Measurements from ENCODE around the gene ZNF888.

Gene ZNF888

DNA sequence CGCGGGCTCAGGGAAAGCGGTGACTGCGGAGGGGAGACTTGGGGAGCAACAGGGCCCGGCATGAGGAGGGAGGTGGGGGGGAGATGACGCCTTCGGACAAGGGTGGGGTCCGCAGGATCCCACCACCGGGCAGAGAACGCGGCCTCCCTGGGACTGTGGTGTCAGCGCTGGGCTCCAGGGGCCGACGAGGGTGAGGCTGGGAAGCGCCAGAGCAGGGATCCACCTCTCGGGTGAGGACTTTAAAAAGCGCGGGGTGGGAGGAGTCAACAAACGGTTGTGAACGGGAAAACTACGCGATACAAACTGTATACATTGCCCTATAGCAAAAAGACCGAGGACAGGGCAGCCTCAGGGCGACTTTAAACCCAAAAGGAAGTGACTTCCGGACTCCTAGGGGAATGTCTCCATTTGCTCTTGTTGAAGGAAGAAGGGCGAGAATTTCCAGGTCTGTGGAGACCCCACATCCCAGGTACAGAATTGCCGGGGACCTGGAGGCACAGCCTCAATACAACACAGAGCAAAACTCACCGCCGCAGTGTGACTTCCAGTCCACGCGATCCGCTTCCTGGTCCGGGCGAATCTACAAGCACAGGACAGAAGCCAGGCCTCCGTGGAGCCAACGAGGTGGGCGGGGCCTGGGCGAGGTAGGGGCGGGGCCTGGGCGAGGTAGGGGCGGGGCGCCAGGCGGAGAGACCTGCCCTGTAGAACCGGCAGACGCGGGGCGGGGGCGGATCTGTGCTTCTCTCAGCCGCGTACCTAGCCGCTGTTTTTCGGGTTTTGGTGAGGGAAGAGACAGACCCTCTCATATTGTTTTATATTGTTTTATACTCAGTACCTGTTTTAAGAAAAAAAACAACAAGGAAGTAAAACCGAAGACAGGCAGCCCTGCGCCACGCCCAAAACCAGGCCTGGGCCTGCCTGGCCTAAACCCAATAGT, at the start of gene ZNF888:
Gene ZNF888, minus strand, starts transcription at position 588 of the 937 bp plus-strand sequence. CDS start 5,555 bp downstream, outside the sequence.
- peak within 1 kb of the TSS; percentile 93 for H3K27ac Mint-ChIP-seq
- peaks cover 25% of the 10 kb centered on the region for H3K4me1 Mint-ChIP-seq (ENCODE audit: low read depth)
- H3K36me3 Mint-ChIP-seq (ENCODE audit: low read depth) = peaks cover 26% of the 10 kb centered on the region
- peak; percentile 80 for DNase-seq (ENCODE audit: low spot score)
- H3K27me3 Mint-ChIP-seq (ENCODE audit: low read depth) = no peaks in the 10 kb centered on the region
- no peaks in the 10 kb centered on the region for H3K9me3 Mint-ChIP-seq
- H3K4me3 Mint-ChIP-seq = peak within 1 kb of the TSS; percentile 95

DNA sequence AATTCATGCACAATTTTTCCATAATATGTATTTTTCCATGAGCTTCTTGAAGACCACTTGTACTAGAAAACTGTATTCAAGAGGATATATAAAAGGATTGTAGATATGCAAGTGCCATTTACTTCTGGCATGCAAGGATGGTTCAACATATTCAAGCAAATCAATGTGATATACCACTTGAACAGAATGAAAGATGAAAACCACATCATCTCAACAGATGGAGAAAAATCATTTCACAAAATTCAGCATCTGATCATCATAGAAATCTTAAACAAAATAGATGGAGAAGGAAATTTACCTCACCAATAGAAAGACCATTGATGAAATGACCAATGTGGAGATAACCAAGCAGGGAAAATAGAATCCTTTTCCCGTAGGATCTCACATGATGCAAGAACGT, 44.5 kb upstream of the ZNF888 start:
- peaks cover 7% of the 10 kb centered on the region for H3K4me1 Mint-ChIP-seq (ENCODE audit: low read depth)
- H3K27ac Mint-ChIP-seq = no peak overlapping the region
- no peak overlapping the region for H3K4me3 Mint-ChIP-seq
- H3K27me3 Mint-ChIP-seq (ENCODE audit: low read depth) = no peaks in the 10 kb centered on the region
- H3K9me3 Mint-ChIP-seq = peaks cover 53% of the 10 kb centered on the region
- peaks cover 12% of the 10 kb centered on the region for H3K36me3 Mint-ChIP-seq (ENCODE audit: low read depth)
- no peak for DNase-seq (ENCODE audit: low spot score)

DNA sequence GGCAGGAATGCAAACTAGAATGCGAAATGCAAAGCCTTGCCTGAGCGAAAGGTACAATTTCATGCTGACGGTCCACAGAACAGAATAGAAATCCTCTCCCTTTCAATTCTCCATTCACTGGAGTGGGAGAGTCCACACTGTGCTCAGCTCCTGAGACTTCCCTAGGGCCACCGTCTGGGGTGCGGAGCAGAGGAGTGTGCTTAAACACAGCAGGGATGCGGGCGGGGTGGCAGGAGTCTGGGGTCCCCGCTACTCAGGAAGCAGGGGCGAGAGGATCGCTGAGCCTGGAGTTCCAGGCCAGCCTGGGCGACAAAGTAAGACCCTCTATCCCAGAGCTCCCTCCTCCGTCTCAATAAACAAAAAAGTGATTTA, 40.0 kb upstream of the ZNF888 start:
- H3K4me3 Mint-ChIP-seq = peak overlapping the region; percentile 96
- H3K27me3 Mint-ChIP-seq (ENCODE audit: low read depth) = no peaks in the 10 kb centered on the region
- DNase-seq (ENCODE audit: low spot score) = peak; percentile 6
- H3K27ac Mint-ChIP-seq = peak overlapping the region; percentile 89
- peaks cover 52% of the 10 kb centered on the region for H3K9me3 Mint-ChIP-seq
- peaks cover 37% of the 10 kb centered on the region for H3K36me3 Mint-ChIP-seq (ENCODE audit: low read depth)
- H3K4me1 Mint-ChIP-seq (ENCODE audit: low read depth) = peaks cover 15% of the 10 kb centered on the region

DNA sequence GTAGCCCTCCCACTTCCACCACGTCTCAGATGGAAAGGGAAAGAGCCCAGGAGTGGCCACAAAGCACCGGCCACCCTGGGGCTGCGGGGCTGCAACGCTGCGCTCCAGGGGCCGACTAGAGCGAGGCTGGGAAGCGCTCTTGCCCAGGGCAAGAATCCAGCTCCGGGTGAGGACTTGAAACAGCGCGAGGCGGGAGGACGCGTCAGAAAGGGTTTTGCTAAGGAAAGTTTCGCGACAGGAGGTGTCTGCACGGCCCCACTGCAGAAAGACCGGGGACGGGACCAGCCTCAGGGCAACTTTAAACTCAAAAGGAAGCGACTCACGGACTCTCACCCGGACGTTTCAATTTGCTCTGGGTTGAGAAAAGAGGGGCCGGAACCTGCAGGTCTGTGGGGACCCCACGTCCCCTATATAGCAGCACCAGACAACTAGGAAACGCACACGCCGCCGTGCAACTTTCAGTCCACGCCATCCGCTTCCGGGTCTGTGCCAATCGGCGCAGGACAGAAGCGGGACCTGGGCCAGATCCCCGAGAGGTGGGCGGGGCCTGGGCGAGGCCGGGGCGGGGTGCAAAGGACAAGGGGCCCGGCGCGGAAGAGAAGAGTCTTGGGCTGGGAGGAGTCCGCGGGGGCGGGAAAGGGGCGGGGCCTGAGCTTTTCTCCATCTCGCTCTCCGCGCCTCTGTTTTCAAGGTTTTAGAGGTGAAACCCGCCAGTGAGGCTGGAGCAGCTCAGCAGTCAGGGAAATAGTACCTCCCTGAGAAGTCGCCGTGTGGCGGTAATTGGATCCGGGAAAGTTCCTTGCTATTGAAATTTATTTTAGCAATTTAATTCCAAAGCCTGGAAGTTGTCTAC, 39.4 kb upstream of the ZNF888 start, which contains the start of gene ZNF816:
Gene ZNF816, minus strand, starts transcription at position 488 of the 853 bp plus-strand sequence. CDS start 6,792 bp downstream, outside the sequence.
- H3K27ac Mint-ChIP-seq = peak within 1 kb of the TSS; percentile 89
- DNase-seq (ENCODE audit: low spot score) = peak; percentile 98
- H3K27me3 Mint-ChIP-seq (ENCODE audit: low read depth) = no peaks in the 10 kb centered on the region
- peak within 1 kb of the TSS; percentile 96 for H3K4me3 Mint-ChIP-seq
- peaks cover 54% of the 10 kb centered on the region for H3K9me3 Mint-ChIP-seq
- H3K36me3 Mint-ChIP-seq (ENCODE audit: low read depth) = peaks cover 43% of the 10 kb centered on the region
- H3K4me1 Mint-ChIP-seq (ENCODE audit: low read depth) = peaks cover 15% of the 10 kb centered on the region

DNA sequence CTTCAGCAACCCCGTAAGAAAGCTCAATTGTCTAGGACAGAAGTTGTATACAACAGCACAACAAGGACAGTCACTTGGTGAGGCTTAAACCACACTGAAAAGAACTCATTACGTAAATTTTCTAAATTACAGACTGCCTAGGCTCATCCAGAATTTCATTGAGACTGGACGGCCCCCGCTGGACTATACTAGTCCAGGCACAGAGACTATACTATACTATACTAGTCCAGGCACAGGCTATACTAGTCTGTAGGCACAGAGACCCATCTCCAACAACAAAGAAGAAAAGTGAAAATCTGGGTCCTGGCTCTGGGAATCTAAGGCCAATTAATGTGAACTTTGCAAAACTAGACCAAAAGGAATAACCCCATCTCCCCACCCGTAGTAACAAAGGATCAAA, 38.8 kb upstream of the ZNF888 start:
- Mint-ChIP-seq H3K4me3 (peak overlapping the region; percentile 96), H3K27me3 (ENCODE audit: low read depth) (no peaks in the 10 kb centered on the region), H3K4me1 (ENCODE audit: low read depth) (peaks cover 15% of the 10 kb centered on the region), H3K9me3 (peaks cover 55% of the 10 kb centered on the region), H3K27ac (peak overlapping the region; percentile 89), H3K36me3 (ENCODE audit: low read depth) (peaks cover 45% of the 10 kb centered on the region)
- no peak for DNase-seq (ENCODE audit: low spot score)

DNA sequence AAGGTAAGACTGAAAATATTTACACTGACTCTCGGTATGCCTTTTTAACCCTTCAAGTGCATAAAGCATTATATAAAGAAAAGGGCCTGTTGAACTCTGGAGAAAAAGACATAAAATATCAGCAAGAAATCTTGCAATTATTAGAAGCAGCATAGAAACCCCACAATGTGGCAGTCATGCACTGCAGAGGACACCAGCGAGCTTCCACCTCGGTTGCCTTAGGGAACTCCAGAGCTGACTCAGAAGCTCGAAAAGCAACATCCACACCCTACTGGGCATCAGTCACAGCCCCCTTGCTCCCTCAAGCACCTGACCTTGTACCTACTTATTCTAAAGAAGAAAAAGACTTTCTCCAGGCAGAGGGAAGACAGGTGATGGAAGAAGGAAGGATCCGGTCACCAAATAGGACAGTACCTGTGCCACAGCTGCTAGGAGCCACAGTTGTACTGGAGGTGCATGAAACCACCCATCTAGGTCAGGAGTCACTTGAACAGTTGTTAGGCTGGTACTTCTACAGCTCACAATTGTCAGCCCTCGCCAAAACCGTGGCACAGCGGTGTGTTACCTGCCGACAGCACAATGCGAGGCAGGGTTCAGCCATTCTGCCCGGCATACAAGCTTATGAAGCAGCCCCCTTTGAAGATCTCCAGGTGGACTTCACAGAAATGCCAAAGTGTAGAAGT, 36.5 kb upstream of the ZNF888 start:
- Mint-ChIP-seq H3K36me3 (ENCODE audit: low read depth) (peaks cover 67% of the 10 kb centered on the region), H3K4me1 (ENCODE audit: low read depth) (peaks cover 15% of the 10 kb centered on the region), H3K27ac (no peak overlapping the region), H3K4me3 (no peak overlapping the region), H3K27me3 (ENCODE audit: low read depth) (no peaks in the 10 kb centered on the region), H3K9me3 (peaks cover 69% of the 10 kb centered on the region)
- no peak for DNase-seq (ENCODE audit: low spot score)

DNA sequence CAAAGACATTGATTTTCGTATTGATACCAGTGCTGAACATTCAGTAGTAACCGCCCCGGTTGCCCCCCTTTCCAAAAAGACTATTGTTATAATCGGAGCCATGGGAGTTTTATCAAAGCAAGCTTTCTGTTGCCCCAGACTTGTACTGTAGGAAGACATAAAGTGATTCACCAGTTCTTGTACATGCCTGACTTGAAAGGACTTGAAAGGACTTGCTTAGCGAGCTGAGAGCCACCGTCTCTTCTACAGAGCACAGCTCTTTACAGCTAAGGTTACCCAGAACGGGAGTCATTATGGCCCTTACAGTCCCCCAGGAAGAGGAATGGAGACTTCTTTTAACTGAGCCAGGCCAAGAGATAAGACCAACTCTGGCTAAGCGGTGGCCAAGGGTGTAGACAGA, 34.4 kb upstream of the ZNF888 start:
- Mint-ChIP-seq H3K27ac (no peak overlapping the region), H3K4me1 (ENCODE audit: low read depth) (peaks cover 9% of the 10 kb centered on the region), H3K4me3 (no peak overlapping the region), H3K27me3 (ENCODE audit: low read depth) (no peaks in the 10 kb centered on the region), H3K9me3 (peaks cover 74% of the 10 kb centered on the region), H3K36me3 (ENCODE audit: low read depth) (peaks cover 82% of the 10 kb centered on the region)
- no peak for DNase-seq (ENCODE audit: low spot score)

DNA sequence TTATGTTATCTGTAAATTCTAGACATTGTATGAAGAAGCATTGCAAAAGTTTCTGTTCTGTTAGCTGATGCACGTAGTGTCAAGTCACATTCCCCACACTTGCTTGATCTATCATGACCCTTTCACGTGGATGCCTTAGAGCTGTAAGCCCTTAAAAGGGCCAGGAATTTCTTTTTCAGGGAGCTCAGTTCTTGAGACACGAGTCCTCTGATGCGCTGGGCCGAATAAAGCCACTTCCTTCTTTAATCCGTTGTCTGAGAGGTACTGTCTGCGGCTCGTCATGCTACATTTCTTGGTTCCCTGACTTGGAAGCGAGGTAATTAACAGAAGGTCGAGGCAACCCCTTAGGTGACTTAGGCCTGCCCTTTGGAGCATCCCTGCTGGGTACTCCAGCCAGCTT, 33.7 kb upstream of the ZNF888 start:
- Mint-ChIP-seq H3K36me3 (ENCODE audit: low read depth) (peaks cover 89% of the 10 kb centered on the region), H3K4me3 (no peak overlapping the region), H3K9me3 (peaks cover 80% of the 10 kb centered on the region), H3K27ac (no peak overlapping the region), H3K4me1 (ENCODE audit: low read depth) (peaks cover 7% of the 10 kb centered on the region), H3K27me3 (ENCODE audit: low read depth) (no peaks in the 10 kb centered on the region)
- DNase-seq (ENCODE audit: low spot score) = no peak

DNA sequence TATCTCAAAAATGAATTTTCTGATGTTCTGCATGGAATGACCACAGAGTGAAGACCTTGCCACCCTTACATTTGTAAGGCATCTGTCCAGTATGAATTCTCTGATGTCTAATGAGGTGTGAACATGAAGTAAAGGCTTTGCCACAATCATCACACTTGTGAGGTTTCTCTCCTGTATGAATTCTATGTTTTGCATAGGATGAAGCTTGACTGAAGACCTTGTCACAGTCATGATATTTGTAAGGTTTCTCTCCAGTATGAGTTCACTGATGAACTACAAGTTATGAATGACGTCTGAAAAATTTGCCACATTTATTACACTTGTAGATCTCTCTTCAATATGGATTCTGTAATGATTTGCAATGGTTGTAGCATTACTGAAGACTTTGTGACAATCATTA, 26.2 kb upstream of the ZNF888 start:
- no peak for DNase-seq (ENCODE audit: low spot score)
- Mint-ChIP-seq H3K36me3 (ENCODE audit: low read depth) (peaks cover 51% of the 10 kb centered on the region), H3K4me1 (ENCODE audit: low read depth) (no peaks in the 10 kb centered on the region), H3K27ac (no peak overlapping the region), H3K9me3 (peaks cover 62% of the 10 kb centered on the region), H3K27me3 (ENCODE audit: low read depth) (no peaks in the 10 kb centered on the region), H3K4me3 (no peak overlapping the region)

DNA sequence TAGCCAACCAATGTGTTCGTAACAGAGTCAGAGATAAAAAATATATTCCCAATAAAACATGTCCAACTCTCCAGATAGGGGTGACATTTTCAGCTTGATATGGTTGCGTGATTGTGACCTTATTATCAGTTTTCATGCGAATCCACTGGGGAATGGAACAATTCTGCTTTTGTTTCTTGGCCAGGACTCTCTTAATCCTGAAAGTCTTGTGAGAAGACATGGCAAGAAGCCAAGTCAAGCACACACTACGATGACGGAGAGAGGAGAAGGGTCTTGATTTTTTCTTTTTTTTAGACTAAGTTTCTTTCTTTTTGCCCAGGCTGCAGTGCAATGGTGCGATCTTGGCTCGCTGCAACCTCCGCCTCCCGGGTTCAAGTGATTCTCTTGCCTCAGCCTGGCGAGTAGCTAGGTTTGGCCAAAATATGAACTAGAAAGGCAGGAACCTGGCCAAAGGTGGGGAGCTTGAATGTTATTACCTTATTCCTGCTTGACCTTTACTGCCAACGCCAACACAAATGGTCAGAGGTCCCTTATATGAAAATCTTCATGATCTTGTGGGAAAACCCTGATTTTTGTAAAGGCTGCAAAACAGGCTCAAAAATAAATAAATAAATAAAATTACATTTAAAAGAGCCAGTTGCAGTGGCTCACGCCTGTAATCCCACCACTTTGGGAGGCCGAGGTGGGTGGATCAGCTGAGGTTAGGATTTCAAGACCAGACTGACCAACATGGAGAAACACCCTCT, 25.0 kb upstream of the ZNF888 start:
- Mint-ChIP-seq H3K27me3 (ENCODE audit: low read depth) (no peaks in the 10 kb centered on the region), H3K9me3 (peaks cover 58% of the 10 kb centered on the region), H3K36me3 (ENCODE audit: low read depth) (peaks cover 44% of the 10 kb centered on the region), H3K4me3 (no peak overlapping the region), H3K4me1 (ENCODE audit: low read depth) (no peaks in the 10 kb centered on the region), H3K27ac (no peak overlapping the region)
- no peak for DNase-seq (ENCODE audit: low spot score)

DNA sequence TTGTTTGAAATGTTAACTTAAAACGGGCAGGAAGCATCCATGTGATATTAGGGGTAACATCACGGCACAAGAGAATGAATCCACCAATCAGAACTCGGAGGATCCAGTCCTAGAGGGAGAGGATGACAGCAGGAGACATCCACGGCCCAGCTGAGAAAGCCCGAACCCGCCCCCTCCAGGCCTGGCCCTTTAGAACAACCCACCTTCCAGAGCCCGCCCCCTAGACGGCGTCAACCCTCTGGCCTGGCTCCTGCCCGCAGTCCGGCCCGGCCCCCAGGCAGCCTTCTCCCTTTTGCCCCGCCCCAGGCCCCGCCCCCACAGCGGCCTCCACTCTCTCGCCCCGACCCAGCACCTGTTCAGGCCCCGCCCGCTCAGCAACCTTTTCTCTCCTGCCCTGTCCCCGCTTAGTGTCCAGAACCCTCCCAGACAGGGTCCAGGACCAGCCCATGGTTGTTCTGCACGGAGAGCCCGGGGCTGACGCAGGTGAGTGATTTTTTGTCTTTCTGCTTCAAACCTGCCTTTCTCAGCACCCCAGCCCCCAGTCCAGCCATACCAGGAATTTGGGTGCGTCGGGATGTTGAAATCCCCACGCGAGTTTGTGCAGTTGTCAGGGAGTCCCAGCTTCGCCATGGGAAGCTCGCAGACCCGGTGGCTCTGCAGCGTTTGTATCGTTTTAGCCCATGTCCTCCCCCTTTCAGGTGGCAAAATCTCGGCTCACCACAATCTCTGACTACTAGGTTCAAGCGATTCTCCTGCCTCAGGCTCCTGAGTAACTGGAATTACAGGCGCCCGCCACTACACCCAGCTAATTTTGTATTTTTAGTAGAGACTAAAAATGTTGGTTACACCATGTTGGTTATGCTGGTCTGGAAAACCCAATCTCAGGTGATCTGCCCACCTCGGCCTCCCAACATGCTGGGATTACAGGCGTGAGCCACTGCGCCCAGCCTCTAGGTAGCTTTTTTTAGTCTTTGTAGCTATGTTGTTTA, 23.4 kb upstream of the ZNF888 start:
- H3K36me3 Mint-ChIP-seq (ENCODE audit: low read depth) = peaks cover 32% of the 10 kb centered on the region
- H3K4me3 Mint-ChIP-seq = no peak overlapping the region
- no peak for DNase-seq (ENCODE audit: low spot score)
- no peaks in the 10 kb centered on the region for H3K27me3 Mint-ChIP-seq (ENCODE audit: low read depth)
- H3K27ac Mint-ChIP-seq = no peak overlapping the region
- peaks cover 47% of the 10 kb centered on the region for H3K9me3 Mint-ChIP-seq
- H3K4me1 Mint-ChIP-seq (ENCODE audit: low read depth) = peaks cover 5% of the 10 kb centered on the region

DNA sequence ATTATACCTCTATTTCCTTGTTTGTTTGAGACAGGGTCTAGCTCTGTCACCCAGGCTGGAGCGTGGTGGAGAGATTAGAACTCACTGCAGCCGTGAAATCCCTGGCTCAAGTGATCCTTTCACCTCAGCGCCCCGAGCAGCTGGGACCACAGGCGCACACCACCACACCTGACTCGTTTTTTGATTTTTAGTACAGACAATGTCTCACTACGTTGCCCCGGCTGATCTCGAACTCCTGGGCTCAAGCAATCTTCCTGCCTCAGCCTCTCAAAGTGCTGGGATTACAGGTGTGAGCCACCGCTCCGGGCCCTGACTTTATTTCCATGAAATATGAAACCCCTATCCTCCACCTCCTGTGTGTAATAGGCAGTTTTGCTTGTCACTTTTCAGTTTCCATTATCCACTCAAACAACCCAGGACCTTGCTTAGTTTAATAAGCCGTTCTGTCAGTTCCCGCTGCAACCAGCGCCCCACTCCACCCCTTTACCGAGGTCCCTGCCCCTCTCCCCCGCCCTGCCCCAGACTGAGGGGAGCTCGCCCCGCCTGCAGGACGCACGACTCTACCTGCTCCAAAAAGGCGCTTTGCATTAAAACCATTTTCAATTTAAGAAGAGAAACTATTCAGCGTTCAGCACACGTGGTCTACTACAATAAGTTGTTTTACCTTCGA, 22.6 kb upstream of the ZNF888 start:
- Mint-ChIP-seq H3K27me3 (ENCODE audit: low read depth) (no peaks in the 10 kb centered on the region), H3K4me1 (ENCODE audit: low read depth) (peaks cover 11% of the 10 kb centered on the region), H3K27ac (no peak overlapping the region), H3K4me3 (no peak overlapping the region), H3K9me3 (peaks cover 38% of the 10 kb centered on the region), H3K36me3 (ENCODE audit: low read depth) (peaks cover 27% of the 10 kb centered on the region)
- DNase-seq (ENCODE audit: low spot score) = no peak

Data from T-helper 2 cell treated with Interferon-gamma antibody and Interleukin-4, amounts not matched to agents 5 μg/mL and 100 μg/mL, for 36 hours (primary cell).